H1 (cell line): Measurements from ENCODE around the gene CACNA1A. TPM values are rescaled to one million over a fixed set of nuclear protein-coding genes. Genes with fewer than 3 reads are reported as not detected.

Experiments used
- CTCF ChIA-PET: fragments of 300-600 bp; sonication (Branson Sonifier 250); formaldehyde crosslinking; loops from one replicate; lab custom pipeline; 2021; ENCODE audit not compliant: partially characterized antibody; lab: Charles Lee
- POLR2A ChIA-PET: fragments of 300-600 bp; sonication (Branson Sonifier 250); formaldehyde crosslinking; loops from one replicate; lab custom pipeline; 2021; ENCODE audit warnings: inconsistent platforms; ENCODE audit not compliant: partially characterized antibody; lab: Charles Lee
- DNase-seq, 2 experiments: peaks; one replicate each; pipeline versions ENCODE4 v3.0.0 to v3.0.0-alpha.2; 2010 to 2022; ENCODE audit warnings: low spot score in 2 of 2, low read depth in 1 of 2, mixed read lengths in 1 of 2
- FAIRE-seq: peaks from 2 replicates; lab custom pipeline; 2011; peaks lifted over from hg19 to GRCh38; lab: Jason Lieb, UNC
- H2AFZ ChIP-seq: 2 replicates; pipeline ENCODE4 v1.8.1; 2012; ENCODE audit warnings: low read length, inconsistent platforms
- H2AK5ac ChIP-seq: 2 replicates; pipeline ENCODE4 v1.6.1; 2013; ENCODE audit warnings: low read depth, low read length
- H2BK120ac ChIP-seq: replicated peaks from 2 replicates; pipeline ENCODE3; 2013; ENCODE audit warnings: low read depth, low read length, inconsistent platforms
- H2BK12ac ChIP-seq: 2 replicates; pipeline ENCODE4 v1.6.1; 2013; ENCODE audit warnings: low read depth, low read length
- H2BK15ac ChIP-seq: 2 replicates; pipeline ENCODE4 v1.6.1; 2013; ENCODE audit warnings: low read length
- H2BK20ac ChIP-seq: 2 replicates; pipeline ENCODE4 v1.6.1; 2013; ENCODE audit warnings: low read length
- H2BK5ac ChIP-seq: 2 replicates; pipeline ENCODE4 v1.6.1; 2013; ENCODE audit warnings: low read depth, low read length
- H3K14ac ChIP-seq: 2 replicates; pipeline ENCODE4 v1.6.1; 2013; ENCODE audit warnings: inconsistent platforms; ENCODE audit not compliant: insufficient read length
- H3K18ac ChIP-seq: 2 replicates; pipeline ENCODE4 v1.6.1; 2013; ENCODE audit warnings: low read length; ENCODE audit errors: extremely low read depth
- H3K23ac ChIP-seq: 2 replicates; pipeline ENCODE4 v1.6.1; 2013; ENCODE audit warnings: inconsistent platforms; ENCODE audit not compliant: insufficient read length
- H3K23me2 ChIP-seq: 2 replicates; pipeline ENCODE4 v1.6.1; 2013; ENCODE audit warnings: low read depth, low read length
- H3K27ac ChIP-seq: 2 replicates; pipeline ENCODE4 v1.6.1; 2011; ENCODE audit warnings: low read depth, low read length, inconsistent platforms
- H3K27me3 ChIP-seq, 4 experiments: replicated peaks in 1 of 4; 1 replicate in 1 of 4; 2 replicates in 3 of 4; pipeline versions ENCODE4 v1.6.1 to v1.8.1; 2011 to 2013; ENCODE audit warnings: low read length in 3 of 4, mild to moderate bottlenecking in 3 of 4, inconsistent platforms in 2 of 4, mixed read lengths in 2 of 4, moderate library complexity in 1 of 4; ENCODE audit not compliant: control insufficient read depth in 3 of 4, insufficient read depth in 3 of 4; ENCODE audit errors: extremely low read depth in 1 of 4
- H3K36me3 ChIP-seq, 4 experiments: 2 replicates each; pipeline versions ENCODE4 v1.6.1 to v1.8.1; 2011 to 2013; ENCODE audit warnings: mild to moderate bottlenecking in 4 of 4, low read length in 3 of 4, moderate library complexity in 2 of 4, control low read depth in 1 of 4, inconsistent platforms in 1 of 4; ENCODE audit not compliant: insufficient read depth in 4 of 4, control insufficient read depth in 2 of 4
- H3K4ac ChIP-seq: replicated peaks from 2 replicates; pipeline ENCODE3; 2013; ENCODE audit warnings: low read length, low read depth, mixed read lengths, inconsistent platforms; ENCODE audit not compliant: insufficient read length
- H3K4me1 ChIP-seq, 4 experiments: replicated peaks in 1 of 4; 1 replicate in 1 of 4; 2 replicates in 3 of 4; pipeline versions ENCODE4 v1.6.1 to v1.8.1; 2011 to 2013; ENCODE audit warnings: low read length in 3 of 4, inconsistent platforms in 2 of 4, mixed read lengths in 1 of 4; ENCODE audit not compliant: insufficient read depth in 4 of 4, control insufficient read depth in 3 of 4
- H3K4me2 ChIP-seq, 2 experiments: 2 replicates each; pipeline versions ENCODE4 v1.6.1 to v1.8.1; 2011 to 2013; ENCODE audit warnings: low read depth in 2 of 2, low read length in 2 of 2, control low read depth in 1 of 2, inconsistent platforms in 1 of 2, mild to moderate bottlenecking in 1 of 2; ENCODE audit not compliant: insufficient read depth in 1 of 2
- H3K4me3 ChIP-seq, 4 experiments: fragments of 200-600, 300-600 bp in 1 of 4; sonication (generic), shearing (Covaris generic), sonication (Bioruptor Twin) in 1 of 4; 2 replicates each; pipeline versions ENCODE4 v1.5.1 to v1.8.1; 2011 to 2016; ENCODE audit warnings: low read length in 4 of 4, low read depth in 3 of 4, control low read depth in 2 of 4, inconsistent platforms in 2 of 4, mild to moderate bottlenecking in 2 of 4, mixed read lengths in 1 of 4, moderate library complexity in 1 of 4; ENCODE audit not compliant: insufficient read depth in 2 of 4; ENCODE audit errors: extremely low read depth in 1 of 4
- H3K56ac ChIP-seq: replicated peaks from 2 replicates; pipeline ENCODE3; 2013; ENCODE audit warnings: low read depth, mild to moderate bottlenecking, mixed read lengths, low read length, inconsistent platforms; ENCODE audit not compliant: insufficient read length
- H3K79me1 ChIP-seq: 2 replicates; pipeline ENCODE4 v1.6.1; 2013; ENCODE audit warnings: low read depth, low read length, control low read depth
- H3K79me2 ChIP-seq, 2 experiments: 2 replicates each; pipeline versions ENCODE4 v1.6.1 to v1.8.1; 2012 to 2013; ENCODE audit warnings: low read length in 2 of 2, mild to moderate bottlenecking in 2 of 2, inconsistent platforms in 1 of 2; ENCODE audit not compliant: insufficient read depth in 2 of 2, control insufficient read depth in 1 of 2
- H3K9ac ChIP-seq, 4 experiments: replicated peaks in 1 of 4; 1 replicate in 1 of 4; 2 replicates in 3 of 4; pipeline versions ENCODE4 v1.6.1 to v1.8.1; 2011 to 2013; ENCODE audit warnings: low read depth in 3 of 4, low read length in 3 of 4, control low read depth in 2 of 4, mild to moderate bottlenecking in 2 of 4, moderate library complexity in 2 of 4, inconsistent platforms in 1 of 4; ENCODE audit errors: extremely low read depth in 1 of 4
- H3K9me3 ChIP-seq, 2 experiments: 2 replicates each; pipeline versions ENCODE4 v1.6.1 to v1.8.1; 2012 to 2013; ENCODE audit warnings: mild to moderate bottlenecking in 2 of 2, moderate library complexity in 2 of 2, control low read depth in 1 of 2, inconsistent platforms in 1 of 2, low read depth in 1 of 2, low read length in 1 of 2, mixed read lengths in 1 of 2; ENCODE audit not compliant: insufficient read depth in 2 of 2
- H4K20me1 ChIP-seq, 2 experiments: replicated peaks in 1 of 2; 2 replicates each; pipeline versions ENCODE3 to v1.8.1; 2011 to 2013; ENCODE audit warnings: inconsistent platforms in 2 of 2, low read length in 2 of 2, mild to moderate bottlenecking in 1 of 2; ENCODE audit not compliant: insufficient read depth in 2 of 2, control insufficient read depth in 1 of 2
- H4K5ac ChIP-seq: 2 replicates; pipeline ENCODE4 v1.6.1; 2013; ENCODE audit warnings: low read length, low read depth, mixed read lengths, inconsistent platforms; ENCODE audit not compliant: insufficient read length
- H4K8ac ChIP-seq: 2 replicates; pipeline ENCODE4 v1.8.0; 2013; ENCODE audit warnings: mild to moderate bottlenecking, moderate library complexity, low read length, inconsistent platforms; ENCODE audit not compliant: insufficient read depth; ENCODE audit errors: extremely low read depth
- H4K91ac ChIP-seq: replicated peaks from 2 replicates; pipeline ENCODE3; 2013; ENCODE audit warnings: low read length, mixed read lengths, inconsistent platforms; ENCODE audit not compliant: insufficient read length
- BACH1 ChIP-seq: IDR thresholded peaks from 2 replicates; pipeline ENCODE4 v1.6.1; 2012; ENCODE audit warnings: low read length, improper control_type of control experiment
- CEBPB ChIP-seq: IDR thresholded peaks from 2 replicates; pipeline ENCODE4 v1.6.1; 2012; ENCODE audit warnings: low read depth, low read length
- CHD1 ChIP-seq: IDR thresholded peaks from 2 replicates; pipeline ENCODE4 v1.6.1; 2012; ENCODE audit warnings: low read depth, low read length, improper control_type of control experiment
- EGR1 ChIP-seq: IDR thresholded peaks from 2 replicates; pipeline ENCODE4 v1.6.1; 2011; ENCODE audit warnings: low read depth, low read length, borderline replicate concordance
- HDAC2 ChIP-seq, 2 experiments: fragments of 300-600 bp in 1 of 2; sonication (generic) in 1 of 2; IDR thresholded peaks; 2 replicates each; pipeline ENCODE4 v1.6.1; 2011 to 2012; ENCODE audit warnings: low read depth in 2 of 2, low read length in 2 of 2, mild to moderate bottlenecking in 2 of 2, moderate library complexity in 2 of 2, borderline replicate concordance in 1 of 2, inconsistent platforms in 1 of 2
- KDM1A ChIP-seq: fragments of 200-600, 300-600 bp; sonication (generic); IDR thresholded peaks from 2 replicates; pipeline ENCODE4 v1.7.1; 2016; ENCODE audit warnings: mild to moderate bottlenecking, low read length, borderline replicate concordance
- KDM5A ChIP-seq: fragments of 200-600 bp; IDR thresholded peaks from 2 replicates; pipeline ENCODE4 v1.7.1; 2012; ENCODE audit warnings: mild to moderate bottlenecking, low read length, inconsistent platforms, mixed read lengths
- RNF2 ChIP-seq: fragments of 200-900, 300-1000 bp; sonication (generic); IDR thresholded peaks from 2 replicates; pipeline ENCODE4 v1.7.1; 2016; ENCODE audit warnings: borderline replicate concordance, low read depth, mild to moderate bottlenecking, antibody characterized with exemption, low read length; ENCODE audit not compliant: poor library complexity, severe bottlenecking; ENCODE audit errors: missing control alignments
- RXRA ChIP-seq: IDR thresholded peaks from 2 replicates; pipeline ENCODE4 v1.6.1; 2011; ENCODE audit warnings: low read depth, mild to moderate bottlenecking, low read length, moderate library complexity; ENCODE audit not compliant: insufficient read depth
- SP1 ChIP-seq: IDR thresholded peaks from 2 replicates; pipeline ENCODE4 v1.6.1; 2011; ENCODE audit warnings: low read depth, low read length
- TEAD4 ChIP-seq: IDR thresholded peaks from 2 replicates; pipeline ENCODE4 v1.6.1; 2012; ENCODE audit warnings: low read depth, low read length, inconsistent platforms, mixed read lengths
- YY1 ChIP-seq: IDR thresholded peaks from 2 replicates; pipeline ENCODE4 v1.6.1; 2011; ENCODE audit warnings: low read depth, mild to moderate bottlenecking, low read length
- WGBS, 2 experiments: shearing (Covaris generic) in 1 of 2; methylation state at CpG; one replicate each; pipeline versions ENCODE4 v1.1.6 to v1.1.7; 2013 to 2015; ENCODE audit warnings: low lambda C conversion rate in 2 of 2, mixed read lengths in 2 of 2, inconsistent platforms in 1 of 2, low coverage in 1 of 2, missing lambda C conversion rate in 1 of 2; ENCODE audit not compliant: insufficient replicate concordance in 2 of 2, insufficient coverage in 1 of 2, insufficient read length in 1 of 2; ENCODE audit errors: extremely low coverage in 1 of 2, missing lambda C conversion rate in 1 of 2; 5-methylcytosine and 5-hydroxymethylcytosine counted together
- polyA plus RNA-seq, 7 experiments: library from polyadenylated mRNA; depleted of rRNA in 3 of 7; stranded (reverse) in 5 of 7; unstranded in 2 of 7; fragments of >200 nt in 5 of 7; fragments of 200-250 nt in 2 of 7; gene quantifications; 1 replicate in 5 of 7; 2 replicates in 1 of 7; 4 replicates in 1 of 7; pipeline versions ENCODE4 v1.2.1 to v1.2.3, GENCODE V29; 2011 to 2013; ENCODE audit warnings: missing spikeins in 2 of 7, mixed read lengths in 2 of 7
- total RNA-seq: library from RNA; stranded (reverse); fragmentation: NEBNext Ultra II Directional; extraction: Animal tissue kit (Norgen Biotek cat#: 25700); gene quantifications from 2 replicates; pipeline ENCODE4 v1.2.1, GENCODE V29; 2021
- TF ChIP-seq, protein P1 (sequence below): IDR thresholded peaks from 2 replicates; pipeline ENCODE4 v1.6.1; 2012; ENCODE audit warnings: inconsistent platforms

Gene CACNA1A
- total and polyA plus RNA-seq, 2 of the 8 experiments (the other 6 are each of a cell fraction or from before 2014, with no cell fraction given): 10.7 to 25.3 TPM

DNA sequence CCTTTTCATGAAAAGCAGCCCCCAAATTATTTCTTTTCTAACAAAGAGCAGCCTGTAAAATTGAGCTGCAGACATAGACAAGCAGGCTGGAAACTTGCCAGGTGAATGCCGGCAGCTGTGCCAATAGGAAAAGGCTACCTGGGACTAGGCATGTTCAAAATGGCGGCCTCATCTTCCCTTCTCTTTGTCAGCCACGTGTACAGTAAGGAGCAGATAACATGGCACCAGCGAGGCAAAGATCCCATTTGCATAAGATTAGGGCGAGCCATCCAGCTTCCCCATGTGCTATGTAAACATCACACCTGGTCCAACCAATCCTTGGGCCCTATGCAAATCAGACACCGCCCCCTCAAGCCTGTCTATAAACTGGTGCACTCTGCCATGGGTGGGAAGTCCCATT, 31.2 kb upstream of the CACNA1A start:
- POLR2A ChIA-PET: interaction anchor here (1.5 to 1.7 kb wide), 2 partner anchors 25 to 78 kb away, joined by 4 read pairs; no protein-coding TSS in a partner anchor
- Histone ChIP-seq H2AK5ac (no peak overlapping the region), H3K36me3 (no peaks in the 10 kb centered on the region), H4K5ac (no peak overlapping the region), H4K91ac (no peak overlapping the region), H3K27me3 (no peaks in the 10 kb centered on the region), H2BK12ac (no peak overlapping the region), H3K79me2 (no peaks in the 10 kb centered on the region), H3K14ac (no peak overlapping the region), H4K20me1 (no peaks in the 10 kb centered on the region), H4K8ac (no peak overlapping the region; the same call in 1 of the 2 replicates), H3K9ac (no peak overlapping the region), H3K56ac (no peak overlapping the region), H3K4me3 (no peak overlapping the region), H3K18ac (no peak overlapping the region), H3K79me1 (no peaks in the 10 kb centered on the region), H3K23me2 (no peaks in the 10 kb centered on the region), H2AFZ (peak overlapping the region; percentile 93), H3K4me1 (no peaks in the 10 kb centered on the region; a peak in 1 of 7 replicates), H2BK5ac (no peak overlapping the region), H3K4ac (no peak overlapping the region), H3K23ac (no peak overlapping the region), H3K9me3 (no peaks in the 10 kb centered on the region), H3K27ac (no peak overlapping the region), H2BK15ac (no peak overlapping the region), H2BK120ac (no peak overlapping the region), H2BK20ac (no peak overlapping the region), H3K4me2 (no peak overlapping the region)
- FAIRE-seq (peak; percentile 36), DNase-seq (no peak)
- WGBS, 2 experiments: 66% methylated on average over 6 of the region's 6 CpGs; no CpG with 5 or more reads in 1 of the 2 experiments
- CTCF ChIA-PET: interaction anchor here (1.0 to 7.6 kb wide), 6 partner anchors 11 to 181 kb away, joined by 3 to 38 read pairs (median 4); no protein-coding TSS in a partner anchor
- TF ChIP-seq TEAD4 (no peak), CHD1 (no peak), EGR1 (peak; percentile 42; the same call in 1 of the 2 replicates), KDM5A (no peak), RNF2 (no peak), BACH1 (no peak), SP1 (0 out of 2 replicates have a peak, but pooled peaks have one; percentile 20), CEBPB (no peak), KDM1A (no peak), HDAC2 (IDR thresholded peaks at IDR 0.05; ENCODE audit: borderline replicate concordance in 1 of 2, low read depth in 2 of 2, low read length in 2 of 2) (no peak), RXRA (no peak), YY1 (peak; percentile 87)
- TF ChIP-seq, protein P1, sequence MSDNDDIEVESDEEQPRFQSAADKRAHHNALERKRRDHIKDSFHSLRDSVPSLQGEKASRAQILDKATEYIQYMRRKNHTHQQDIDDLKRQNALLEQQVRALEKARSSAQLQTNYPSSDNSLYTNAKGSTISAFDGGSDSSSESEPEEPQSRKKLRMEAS: peak; percentile 93
